HG03342 (cell line): ENCODE measurements around the gene KCNH1.

ENCODE experiments used
- ATAC-seq: cut with Tn5 transposase; IDR thresholded peaks from one replicate; pipeline ENCODE4 v1.9.1; 2021; ENCODE audit warnings: mild to moderate bottlenecking, moderate library complexity; ENCODE audit not compliant: unreplicated experiment

Gene KCNH1

GRCh38 chr1:210771131-210771530 lies 362.8 kb downstream of the KCNH1 start:
- ATAC-seq = no peak

GRCh38 chr1:210770396-210770984 lies 363.5 kb downstream of the KCNH1 start:
- ATAC-seq = no peak

GRCh38 chr1:210769473-210769872 lies 364.5 kb downstream of the KCNH1 start:
- ATAC-seq = no peak

- no peak for ATAC-seq
Measured at GRCh38 chr1:210764536-210764935, 369.4 kb downstream of the KCNH1 start.

GRCh38 chr1:210758761-210759160 lies 375.2 kb downstream of the KCNH1 start:
- ATAC-seq = no peak

GRCh38 chr1:210758261-210758660 lies 375.7 kb downstream of the KCNH1 start:
- no peak for ATAC-seq

- ATAC-seq = no peak
Measured at GRCh38 chr1:210757677-210758076, 376.3 kb downstream of the KCNH1 start.

- no peak for ATAC-seq
Measured at GRCh38 chr1:210755991-210756659, 377.8 kb downstream of the KCNH1 start.

GRCh38 chr1:210754878-210755665 lies 378.9 kb downstream of the KCNH1 start:
- no peak for ATAC-seq

GRCh38 chr1:210751911-210752310 lies 382.0 kb downstream of the KCNH1 start:
- ATAC-seq = no peak

- no peak for ATAC-seq
Measured at GRCh38 chr1:210750468-210750867, 383.5 kb downstream of the KCNH1 start.

- no peak for ATAC-seq
Measured at GRCh38 chr1:210748796-210749195, 385.2 kb downstream of the KCNH1 start.

GRCh38 chr1:210747890-210748289 lies 386.1 kb downstream of the KCNH1 start:
- no peak for ATAC-seq

GRCh38 chr1:210747112-210747511 lies 386.8 kb downstream of the KCNH1 start:
- ATAC-seq = no peak

- ATAC-seq = no peak
Measured at GRCh38 chr1:210746024-210746731, 387.8 kb downstream of the KCNH1 start.

- ATAC-seq = no peak
Measured at GRCh38 chr1:210743038-210743437, 390.9 kb downstream of the KCNH1 start.

- no peak for ATAC-seq
Measured at GRCh38 chr1:210741564-210741963, 392.4 kb downstream of the KCNH1 start.

GRCh38 chr1:210739627-210740026 lies 394.3 kb downstream of the KCNH1 start:
- no peak for ATAC-seq

GRCh38 chr1:210738256-210738655 lies 395.7 kb downstream of the KCNH1 start:
- no peak for ATAC-seq

GRCh38 chr1:210736713-210737112 lies 397.2 kb downstream of the KCNH1 start:
- ATAC-seq = no peak

GRCh38 chr1:210731597-210731996 lies 402.4 kb downstream of the KCNH1 start:
- no peak for ATAC-seq
